ENCODE measurements around the gene RCAN2. TPM values are rescaled to one million over a fixed set of nuclear protein-coding genes. Genes with fewer than 3 reads are reported as not detected.

Gene RCAN2
- total and polyA plus RNA-seq, 2 donors (not counting 1 experiment from before 2014, with no cell fraction given): not detected

GRCh38 chr6:46310196-46310595, 181.1 kb downstream of the RCAN2 start:
- DNase-seq: no peak
- H3K79me2 ChIP-seq (ENCODE audit: control insufficient read depth, insufficient read depth, low read length): no peaks in the 10 kb centered on the region
- no peak overlapping the region for H2AFZ ChIP-seq (ENCODE audit: insufficient read depth, low read depth, low read length, poor library complexity, severe bottlenecking)
- H3K4me1 Mint-ChIP-seq: no peaks in the 10 kb centered on the region
- no peaks in the 10 kb centered on the region for H3K9me3 ChIP-seq (ENCODE audit: control extremely low read depth in 1 of 3, control insufficient read depth in 2 of 3, insufficient read depth in 1 of 3, low read length in 2 of 3)
- H3K9me3 Mint-ChIP-seq (ENCODE audit: insufficient read depth): no peaks in the 10 kb centered on the region
- H3K27me3 ChIP-seq (replicated peaks in 1 of 4; ENCODE audit: control extremely low read depth in 1 of 4, control insufficient read depth in 3 of 4, insufficient read depth in 4 of 4, low read length in 3 of 4): no peaks in the 10 kb centered on the region
- WGBS (ENCODE audit: insufficient coverage): no CpG with 5 or more reads among the region's 1 CpG
- H3K4me2 ChIP-seq (replicated peaks; ENCODE audit: low read depth, low read length, poor library complexity, severe bottlenecking): no peak overlapping the region
- ATAC-seq (ENCODE audit: low read depth): no peak
- H3K27ac ChIP-seq (ENCODE audit: low read length in 2 of 2): no peak overlapping the region
- no peak overlapping the region for H3K4me3 Mint-ChIP-seq
- ChIA-PET POLR2A (no interaction called here), CTCF (no interaction called here)
- no peak overlapping the region for H3K9ac ChIP-seq (ENCODE audit: low read length)
- H3K27me3 Mint-ChIP-seq: peaks cover 9% of the 10 kb centered on the region
- H3K36me3 ChIP-seq (replicated peaks in 1 of 2; ENCODE audit: control extremely low read depth in 1 of 2, control insufficient read depth in 1 of 2, extremely low read depth in 1 of 2, insufficient read depth in 2 of 2, low read length in 1 of 2): no peaks in the 10 kb centered on the region
- TF ChIP-seq CTCF (IDR thresholded peaks at IDR 0.05) (no peak), EZH2 (IDR thresholded peaks at IDR 0.05; ENCODE audit: borderline replicate concordance, insufficient read depth, low read depth, low read length, poor library complexity, severe bottlenecking) (no peak)
- H3K4me1 ChIP-seq (ENCODE audit: control insufficient read depth in 2 of 2, insufficient read depth in 2 of 2, low read length in 2 of 2): no peaks in the 10 kb centered on the region
- intact Hi-C loops (cut with micrococcal nuclease): no loop called here
- no peak overlapping the region for H3K27ac Mint-ChIP-seq
- H3K4me3 ChIP-seq (ENCODE audit: control extremely low read depth in 1 of 5, extremely low read depth in 1 of 5, insufficient read depth in 1 of 5, low read depth in 2 of 5, low read length in 4 of 5): no peak overlapping the region
- H4K20me1 ChIP-seq (ENCODE audit: control insufficient read depth, insufficient read depth, low read length, poor library complexity, severe bottlenecking): no peaks in the 10 kb centered on the region

GRCh38 chr6:46306431-46306830, 184.8 kb downstream of the RCAN2 start:
- Mint-ChIP-seq H3K4me1 (no peaks in the 10 kb centered on the region), H3K27me3 (peaks cover 8% of the 10 kb centered on the region), H3K27ac (no peak overlapping the region), H3K9me3 (ENCODE audit: insufficient read depth) (no peaks in the 10 kb centered on the region), H3K4me3 (no peak overlapping the region)
- whole genome bisulfite sequencing (ENCODE audit: insufficient coverage): 90% methylated on average over 1 of the region's 2 CpGs
- Histone ChIP-seq H3K4me1 (ENCODE audit: control insufficient read depth in 2 of 2, insufficient read depth in 2 of 2, low read length in 2 of 2) (no peaks in the 10 kb centered on the region), H3K9me3 (ENCODE audit: control extremely low read depth in 1 of 3, control insufficient read depth in 2 of 3, insufficient read depth in 1 of 3, low read length in 2 of 3) (no peaks in the 10 kb centered on the region), H3K27me3 (replicated peaks in 1 of 4; ENCODE audit: control extremely low read depth in 1 of 4, control insufficient read depth in 3 of 4, insufficient read depth in 4 of 4, low read length in 3 of 4) (no peaks in the 10 kb centered on the region), H3K36me3 (replicated peaks in 1 of 2; ENCODE audit: control extremely low read depth in 1 of 2, control insufficient read depth in 1 of 2, extremely low read depth in 1 of 2, insufficient read depth in 2 of 2, low read length in 1 of 2) (no peaks in the 10 kb centered on the region), H3K4me3 (ENCODE audit: control extremely low read depth in 1 of 5, extremely low read depth in 1 of 5, insufficient read depth in 1 of 5, low read depth in 2 of 5, low read length in 4 of 5) (no peak overlapping the region), H3K9ac (ENCODE audit: low read length) (no peak overlapping the region), H3K27ac (ENCODE audit: low read length in 2 of 2) (no peak overlapping the region), H4K20me1 (ENCODE audit: control insufficient read depth, insufficient read depth, low read length, poor library complexity, severe bottlenecking) (no peaks in the 10 kb centered on the region), H2AFZ (ENCODE audit: insufficient read depth, low read depth, low read length, poor library complexity, severe bottlenecking) (no peak overlapping the region), H3K79me2 (ENCODE audit: control insufficient read depth, insufficient read depth, low read length) (no peaks in the 10 kb centered on the region), H3K4me2 (replicated peaks; ENCODE audit: low read depth, low read length, poor library complexity, severe bottlenecking) (no peak overlapping the region)
- POLR2A ChIA-PET: no interaction called here
- CTCF ChIA-PET: no interaction called here
- intact Hi-C loops (cut with micrococcal nuclease): no loop called here
- DNase-seq (no peak), ATAC-seq (ENCODE audit: low read depth) (no peak)
- TF ChIP-seq CTCF (IDR thresholded peaks at IDR 0.05) (no peak), EZH2 (IDR thresholded peaks at IDR 0.05; ENCODE audit: borderline replicate concordance, insufficient read depth, low read depth, low read length, poor library complexity, severe bottlenecking) (no peak)

All from B cell (primary cell).